Subcutaneous adipose tissue (tissue), 4 donors: ENCODE measurements around the gene ATF7. TPM values are rescaled to one million over a fixed set of nuclear protein-coding genes. Genes with fewer than 3 reads are reported as not detected.

Source experiments
- CTCF ChIP-seq: fragments of 450-650 bp; IDR thresholded peaks from one replicate; pipeline ENCODE4 v1.5.1; 2016; ENCODE audit warnings: low read depth, mild to moderate bottlenecking, control low read depth, antibody characterized with exemption, moderate library complexity
- total RNA-seq, 4 donors: library from RNA; depleted of rRNA; stranded (reverse); fragments of >200 nt; gene quantifications; one replicate each; pipeline ENCODE4 v1.1.0, GENCODE V29; 2016

Gene ATF7
- total RNA-seq, 4 donors from 2014 or later: 32.0 to 49.7 (median 43.7) TPM

DNA sequence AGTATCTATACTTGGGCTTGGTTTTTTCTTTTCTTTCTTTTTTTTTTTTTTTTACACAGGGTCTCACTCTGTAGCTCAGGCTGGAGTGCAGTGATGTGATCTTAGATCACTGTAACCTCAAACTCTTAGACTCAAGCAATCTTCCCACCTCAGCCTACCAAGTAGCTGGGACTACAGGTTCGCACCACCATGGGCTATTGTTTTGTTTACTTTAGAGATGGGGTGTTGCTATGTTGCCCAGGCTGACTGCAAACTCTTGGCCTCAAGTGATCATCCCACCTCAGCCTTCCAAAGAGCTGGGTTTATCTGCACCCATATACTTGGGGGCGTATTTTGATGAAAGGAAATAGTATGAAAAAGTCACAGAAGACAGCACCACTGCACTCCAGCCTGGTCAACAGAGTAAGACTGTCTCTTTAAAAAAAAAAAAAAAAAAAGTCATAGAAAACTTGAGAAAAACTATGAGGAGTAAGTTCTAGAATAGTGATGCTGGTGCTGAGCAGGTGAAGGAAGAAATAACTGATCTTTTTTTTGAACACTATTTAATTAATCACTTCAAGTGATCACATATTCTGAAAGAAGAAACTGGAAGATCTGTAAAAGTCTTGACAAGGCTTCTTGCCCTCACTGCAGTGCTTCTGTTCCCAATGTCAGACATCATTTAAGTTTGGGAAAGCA, 65.1 kb downstream of the ATF7 start:
- no peak for TF ChIP-seq CTCF

DNA sequence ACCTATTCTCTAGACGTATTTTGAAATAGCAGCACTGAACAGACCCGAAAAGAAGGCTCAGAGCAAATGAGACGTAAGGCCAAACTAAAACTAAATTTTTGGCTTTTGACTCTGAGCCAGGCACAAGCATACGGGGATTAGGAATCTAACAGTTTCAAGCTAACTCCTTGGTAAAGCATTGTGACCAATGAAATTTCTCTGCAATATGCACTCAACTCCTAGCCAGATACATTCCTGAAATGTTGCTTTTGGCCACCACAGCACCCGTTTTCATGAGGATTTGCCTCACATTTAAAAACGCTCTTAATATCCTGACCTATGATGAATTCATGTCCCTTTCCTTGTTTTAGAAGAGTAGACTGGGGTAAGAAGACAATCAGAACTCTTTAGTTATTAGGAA, 65.8 kb downstream of the ATF7 start:
- TF ChIP-seq CTCF: no peak

DNA sequence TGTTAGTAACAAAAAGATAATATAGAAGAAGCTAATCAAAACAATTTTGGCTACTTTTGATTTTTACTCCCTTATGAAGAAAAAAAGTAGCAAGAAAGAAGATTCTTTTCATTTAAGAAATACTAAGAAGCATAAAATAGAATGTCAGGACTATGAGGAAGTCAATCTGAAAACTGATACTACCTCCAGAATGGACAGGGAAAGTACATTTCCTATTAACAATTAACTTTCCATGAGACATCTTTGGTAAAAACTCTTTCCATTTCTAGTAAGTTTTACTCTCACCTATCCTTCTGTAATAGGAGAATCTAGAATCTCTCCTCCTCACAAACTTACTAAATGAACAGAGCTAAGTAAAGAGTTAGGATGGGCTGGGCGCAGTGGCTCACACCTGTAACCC, 67.6 kb downstream of the ATF7 start:
- no peak for TF ChIP-seq CTCF

GRCh38 chr12:53552361-53553327, 73.5 kb downstream of the ATF7 start:
- TF ChIP-seq CTCF: no peak

DNA sequence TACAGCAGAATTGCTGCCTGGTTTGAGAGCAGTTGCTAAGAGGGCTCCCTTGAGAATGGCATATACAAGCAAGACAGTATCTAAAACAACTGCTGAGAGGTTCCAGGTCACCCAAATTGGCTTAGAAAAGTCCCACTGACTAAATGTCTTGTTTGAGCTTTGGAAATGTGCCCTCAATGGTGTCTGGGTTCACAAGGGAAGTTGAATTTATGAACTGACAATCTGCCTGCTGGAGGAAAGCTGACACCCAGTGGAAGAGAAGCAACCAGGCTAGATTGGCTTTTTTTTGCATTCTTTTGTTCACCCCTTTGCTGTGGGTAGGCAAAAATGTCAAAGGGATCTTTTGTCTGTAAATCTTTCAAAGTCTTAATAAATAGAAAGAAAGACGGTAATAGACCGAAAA, 74.3 kb downstream of the ATF7 start:
- TF ChIP-seq CTCF: no peak

- TF ChIP-seq CTCF: no peak
These were observed 75.6 kb downstream of the ATF7 start for GRCh38 chr12:53550595-53550994.

- TF ChIP-seq CTCF: no peak
These were observed 82.6 kb downstream of the ATF7 start for GRCh38 chr12:53543539-53543938.
